ENCODE measurements around the gene CDC123.

- TF ChIP-seq CTCF (IDR thresholded peaks at IDR 0.05) (no peak), POLR2A (IDR thresholded peaks at IDR 0.05) (no peak)
These were observed 54.2 kb downstream of the CDC123 start for GRCh38 chr10:12250181-12250580.

All from lower leg skin (tissue), 3 donors.